GM12878 (cell line): ENCODE data around the gene TEF. TPM values are rescaled to one million over a fixed set of nuclear protein-coding genes. Genes with fewer than 3 reads are reported as not detected.

Source experiments
- ATF2 ChIP-seq: IDR thresholded peaks from 2 replicates; pipeline ENCODE4 v1.6.1; 2012; ENCODE audit warnings: low read length, inconsistent platforms
- ATF3 ChIP-seq: IDR thresholded peaks from 2 replicates; pipeline ENCODE4 v1.6.1; 2011; ENCODE audit warnings: low read depth, mild to moderate bottlenecking, low read length, moderate library complexity, borderline replicate concordance; ENCODE audit errors: extremely low read depth
- BRCA1 ChIP-seq: IDR thresholded peaks from 2 replicates; pipeline ENCODE4 v1.6.1; 2011; ENCODE audit warnings: low read depth, low read length, improper control_type of control experiment
- EED ChIP-seq: sonication (generic); IDR thresholded peaks from 2 replicates; pipeline ENCODE4 v1.6.1; 2016; ENCODE audit warnings: antibody characterized with exemption, low read depth
- ELK1 ChIP-seq: IDR thresholded peaks from 2 replicates; pipeline ENCODE4 v1.6.1; 2012; ENCODE audit warnings: low read depth, low read length, improper control_type of control experiment
- FOXM1 ChIP-seq: IDR thresholded peaks from 2 replicates; pipeline ENCODE4 v1.6.1; 2012; ENCODE audit warnings: low read depth, mild to moderate bottlenecking, inconsistent platforms, low read length, moderate library complexity
- HDAC6 ChIP-seq: fragments of 200-600 bp; sonication (generic); IDR thresholded peaks from one replicate; pipeline ENCODE4 v1.8.0; 2017; ENCODE audit warnings: antibody characterized with exemption; ENCODE audit not compliant: unreplicated experiment
- JUNB ChIP-seq: IDR thresholded peaks from 2 replicates; pipeline ENCODE4 v1.6.1; 2016; ENCODE audit warnings: antibody characterized with exemption, mild to moderate bottlenecking
- JUND ChIP-seq: IDR thresholded peaks from 2 replicates; pipeline ENCODE4 v1.6.1; 2012; ENCODE audit warnings: low read depth, mild to moderate bottlenecking, low read length, improper control_type of control experiment, moderate library complexity
- KLF5 ChIP-seq: fragments of 450-650 bp; IDR thresholded peaks from 2 replicates; pipeline ENCODE4 v1.6.1; 2014; ENCODE audit warnings: mild to moderate bottlenecking; ENCODE audit not compliant: partially characterized antibody
- LARP7 ChIP-seq: fragments of 450-650 bp; IDR thresholded peaks from 2 replicates; pipeline ENCODE4 v1.6.1; 2017; ENCODE audit warnings: mild to moderate bottlenecking
- MEF2B ChIP-seq: fragments of 450-650 bp; IDR thresholded peaks from 2 replicates; pipeline ENCODE4 v1.6.1; 2018; ENCODE audit warnings: mild to moderate bottlenecking, moderate library complexity; ENCODE audit not compliant: partially characterized antibody, poor library complexity, severe bottlenecking
- NR2C2 ChIP-seq: IDR thresholded peaks from 2 replicates; pipeline ENCODE4 v1.6.1; 2011; ENCODE audit warnings: borderline replicate concordance, low read depth; ENCODE audit not compliant: control insufficient read depth, insufficient read length
- POLR2A ChIP-seq: IDR thresholded peaks from 2 replicates; pipeline ENCODE4 v1.6.1; 2011; ENCODE audit warnings: low read depth, mild to moderate bottlenecking, low read length
- RB1 ChIP-seq: fragments of 450-650 bp; formaldehyde crosslinking; IDR thresholded peaks from 2 replicates; pipeline ENCODE4 v1.6.1; 2017; ENCODE audit warnings: mild to moderate bottlenecking, borderline replicate concordance
- RELA ChIP-seq: fragments of 450-650 bp; IDR thresholded peaks from 2 replicates; pipeline ENCODE4 v1.8.0; 2014; ENCODE audit warnings: borderline replicate concordance; ENCODE audit not compliant: partially characterized antibody
- SREBF2 ChIP-seq: IDR thresholded peaks from 2 replicates; pipeline ENCODE4 v1.6.1; 2012; ENCODE audit warnings: mild to moderate bottlenecking, low read length
- SUPT20H ChIP-seq: IDR thresholded peaks from 2 replicates; pipeline ENCODE4 v1.6.1; 2011; ENCODE audit warnings: low read depth, mild to moderate bottlenecking, low read length, moderate library complexity, borderline replicate concordance; ENCODE audit not compliant: control insufficient read depth
- TCF12 ChIP-seq: IDR thresholded peaks from 2 replicates; pipeline ENCODE4 v1.6.1; 2011; ENCODE audit warnings: low read depth, mild to moderate bottlenecking, low read length
- ZBTB33 ChIP-seq: fragments of 450-650 bp; IDR thresholded peaks from 2 replicates; pipeline ENCODE4 v1.6.1; 2017; ENCODE audit warnings: mild to moderate bottlenecking
- ZNF687 ChIP-seq: fragments of 450-650 bp; IDR thresholded peaks from 2 replicates; pipeline ENCODE4 v1.6.1; 2017; ENCODE audit warnings: mild to moderate bottlenecking, moderate library complexity
- polyA plus RNA-seq, 11 experiments: library from polyadenylated mRNA; depleted of rRNA in 4 of 11; unstranded in 6 of 11; stranded (reverse) in 5 of 11; fragments of >200 nt; fragmentation: Nextera tagmentation in 4 of 11; fragmentation: Illumina TruSeq in 1 of 11; extraction: Ambion mirVana in 4 of 11; extraction: Trizol in 1 of 11; gene quantifications; 1 replicate in 1 of 11; 2 replicates in 10 of 11; pipeline versions ENCODE4 v1.2.1 to v1.2.3, GENCODE V29; 2011 to 2016; ENCODE audit warnings: inconsistent platforms in 2 of 11, missing spikeins in 2 of 11, low read depth in 1 of 11
- total RNA-seq, 4 experiments: library from RNA; depleted of rRNA in 3 of 4; stranded (reverse); fragments of >200 nt in 3 of 4; fragmentation: Illumina TruSeq in 1 of 4; extraction: Trizol in 1 of 4; gene quantifications; 2 replicates each; pipeline versions ENCODE4 v1.2.1 to v1.2.3, GENCODE V29; 2013 to 2021

TEF gene
- total and polyA plus RNA-seq, 10 of the 15 experiments (the other 5 are each of a cell fraction or from before 2014, with no cell fraction given): 0.23 to 4.9 (median 3.2) TPM

DNA sequence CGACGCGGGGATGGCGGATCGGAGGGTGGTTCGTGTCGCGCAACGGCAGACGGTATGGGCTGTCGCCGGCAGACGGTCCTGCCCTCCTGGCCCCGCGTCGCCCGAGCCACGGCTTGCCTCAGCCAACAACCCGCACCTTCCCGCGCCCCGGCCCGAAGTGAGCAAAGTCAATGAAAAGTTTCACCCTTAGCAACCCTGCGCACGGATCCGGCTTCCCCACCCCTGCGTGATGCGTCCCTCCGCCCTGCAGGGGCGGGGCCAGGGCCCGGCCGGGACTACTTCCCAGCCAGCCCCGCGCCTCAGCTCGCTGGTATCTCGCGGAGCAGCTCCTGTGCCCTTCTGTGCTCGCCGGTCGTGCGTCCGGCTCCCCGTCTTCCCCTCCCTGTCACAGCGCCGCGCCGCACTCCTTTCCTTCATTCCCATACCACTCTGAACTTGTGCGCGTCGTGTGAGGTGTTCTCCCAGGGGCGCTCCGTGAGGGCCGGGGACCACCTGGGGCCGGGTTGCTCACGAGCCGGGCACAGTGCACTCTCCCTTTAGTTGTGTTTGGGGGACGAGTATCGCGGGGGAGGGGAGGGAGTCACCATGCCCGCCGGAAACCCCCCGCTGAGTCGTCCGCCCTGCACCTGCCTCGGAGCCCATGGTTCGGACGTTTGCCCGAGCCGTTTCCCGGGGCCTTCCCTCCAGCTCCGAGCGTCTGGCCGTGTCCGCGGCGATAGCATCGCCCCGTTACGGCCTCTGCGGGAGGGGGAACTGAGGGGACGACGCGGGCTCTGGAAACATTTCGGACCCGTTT lies 65.1 kb downstream of the TEF start, which contains the start of gene TOB2 (continued):
- TF ChIP-seq JUND: no peak
- TF ChIP-seq KLF5: peak; percentile 43
- peak; percentile 53; the same call in 1 of the 2 replicates for TF ChIP-seq ELK1
- TF ChIP-seq ZNF687: peak; percentile 91
- TF ChIP-seq JUNB: no peak
- TF ChIP-seq ZBTB33: no peak
- TF ChIP-seq RELA: peak; percentile 58
- TF ChIP-seq SUPT20H: no peak
- 0 out of 2 replicates have a peak, but pooled peaks have one; percentile 13 for TF ChIP-seq SREBF2
- no peak for TF ChIP-seq BRCA1
- no peak for TF ChIP-seq HDAC6
- peak; percentile 98 for TF ChIP-seq POLR2A
- TF ChIP-seq NR2C2: no peak
- no peak for TF ChIP-seq ATF2
- TF ChIP-seq LARP7: no peak; the same call in 1 of the 2 replicates
- TF ChIP-seq ATF3: no peak
- peak; percentile 68 for TF ChIP-seq MEF2B
- TF ChIP-seq RB1: peak; percentile 84; the same call in 1 of the 2 replicates
- peak; percentile 77 for TF ChIP-seq TCF12
- TF ChIP-seq FOXM1: no peak
- peak; percentile 65 for TF ChIP-seq EED
